ENCODE results near the gene IL1RAPL1.

Gene IL1RAPL1

GRCh38 chrX:29455702-29456101 lies 868.5 kb downstream of the IL1RAPL1 start:
- no peak for DNase-seq

GRCh38 chrX:29461039-29461438 lies 873.8 kb downstream of the IL1RAPL1 start:
- no peak for DNase-seq

- no peak for DNase-seq
Measured at GRCh38 chrX:29466456-29466855, 879.2 kb downstream of the IL1RAPL1 start.

GRCh38 chrX:29468911-29469494 lies 881.8 kb downstream of the IL1RAPL1 start:
- DNase-seq, result no peak

- peak; percentile 39 for DNase-seq
Measured at GRCh38 chrX:29470030-29470429, 882.8 kb downstream of the IL1RAPL1 start.

GRCh38 chrX:29471829-29472228 lies 884.6 kb downstream of the IL1RAPL1 start:
- no peak for DNase-seq

GRCh38 chrX:29477878-29478277 lies 890.6 kb downstream of the IL1RAPL1 start:
- no peak for DNase-seq

- peak; percentile 26 for DNase-seq
Measured at GRCh38 chrX:29478336-29479069, 891.3 kb downstream of the IL1RAPL1 start.

- no peak for DNase-seq
Measured at GRCh38 chrX:29487214-29487613, 900.0 kb downstream of the IL1RAPL1 start.

GRCh38 chrX:29487714-29488113 lies 900.5 kb downstream of the IL1RAPL1 start:
- no peak for DNase-seq

- DNase-seq, result no peak
Measured at GRCh38 chrX:29488919-29489318, 901.7 kb downstream of the IL1RAPL1 start.

- DNase-seq, result no peak
Measured at GRCh38 chrX:29490606-29491005, 903.4 kb downstream of the IL1RAPL1 start.

- no peak for DNase-seq
Measured at GRCh38 chrX:29491659-29492058, 904.4 kb downstream of the IL1RAPL1 start.

- DNase-seq, result peak; percentile 61
Measured at GRCh38 chrX:29496636-29497180, 909.5 kb downstream of the IL1RAPL1 start.

- DNase-seq, result no peak
Measured at GRCh38 chrX:29506729-29507128, 919.5 kb downstream of the IL1RAPL1 start.

GRCh38 chrX:29518100-29518499 lies 930.9 kb downstream of the IL1RAPL1 start:
- DNase-seq, result no peak

GRCh38 chrX:29528281-29528680 lies 941.0 kb downstream of the IL1RAPL1 start:
- no peak for DNase-seq

- peak; percentile 34 for DNase-seq
Measured at GRCh38 chrX:29530501-29530900, 943.3 kb downstream of the IL1RAPL1 start.

GRCh38 chrX:29531336-29531735 lies 944.1 kb downstream of the IL1RAPL1 start:
- DNase-seq, result no peak

GRCh38 chrX:29535212-29536162 lies 948.2 kb downstream of the IL1RAPL1 start:
- DNase-seq, result peak; percentile 40

- no peak for DNase-seq
Measured at GRCh38 chrX:29541038-29541437, 953.8 kb downstream of the IL1RAPL1 start.

- no peak for DNase-seq
Measured at GRCh38 chrX:29542152-29542551, 954.9 kb downstream of the IL1RAPL1 start.

- no peak for DNase-seq
Measured at GRCh38 chrX:29545878-29546277, 958.6 kb downstream of the IL1RAPL1 start.

Data from HCEC 1CT (cell line).